ENCODE results near the gene IRF2BP1.
A peak's percentile ranks its signal among the peaks of the same experiment; 100 is the strongest.
"Not testable (repeated sequence)": the region's sequence is repeated elsewhere in the genome, so short reads cannot be mapped to it uniquely, and the experiment has no call there.

Gene IRF2BP1

GRCh38 chr19:45881082-45881908 is 4.6 kb downstream of the IRF2BP1 start:
- DNase-seq (ENCODE audit: low spot score): no peak

DNA sequence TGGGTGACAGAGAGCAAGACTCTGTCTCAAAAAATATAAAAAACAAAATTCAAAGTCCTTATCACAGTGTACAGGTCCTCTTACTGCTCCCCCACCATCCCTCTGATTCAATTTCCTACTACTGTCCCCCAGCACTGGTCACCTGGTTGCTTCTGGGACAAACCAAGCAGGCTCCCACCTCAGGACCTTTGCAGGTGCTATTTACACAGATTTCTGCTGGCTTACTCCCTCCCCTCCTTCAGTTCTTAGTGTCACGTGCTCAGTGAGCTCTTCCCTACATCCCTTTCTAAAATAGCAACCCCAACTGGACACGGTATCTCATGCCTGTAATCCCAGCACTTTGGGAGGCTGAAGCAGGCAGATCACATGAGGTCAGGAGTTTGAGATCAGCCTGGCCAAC is 6.0 kb downstream of the IRF2BP1 start:
- DNase-seq (ENCODE audit: low spot score): no peak

DNA sequence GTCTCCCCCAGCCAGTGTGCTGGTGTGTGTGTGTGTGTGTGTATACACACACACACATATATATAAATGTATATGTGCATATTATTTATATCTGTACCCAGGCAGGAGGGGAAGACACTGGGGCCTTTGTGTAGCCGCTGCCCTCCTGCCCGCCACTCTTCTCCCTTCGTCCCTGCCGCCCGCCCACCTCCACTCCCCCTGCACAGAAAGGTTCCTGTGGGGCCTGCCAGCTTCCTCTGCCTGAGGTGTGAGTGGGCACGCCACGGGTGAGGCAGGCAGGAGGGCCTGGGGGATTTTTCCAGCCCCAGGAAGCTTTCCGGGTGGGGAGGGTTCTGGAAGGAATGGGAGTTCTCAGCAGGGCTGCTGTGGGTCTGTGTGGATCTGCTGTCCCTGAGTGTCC is 6.9 kb downstream of the IRF2BP1 start:
- no peak for DNase-seq (ENCODE audit: low spot score)

- no peak for DNase-seq (ENCODE audit: low spot score)
Observed at GRCh38 chr19:45878043-45878794, 7.7 kb downstream of the IRF2BP1 start.

DNA sequence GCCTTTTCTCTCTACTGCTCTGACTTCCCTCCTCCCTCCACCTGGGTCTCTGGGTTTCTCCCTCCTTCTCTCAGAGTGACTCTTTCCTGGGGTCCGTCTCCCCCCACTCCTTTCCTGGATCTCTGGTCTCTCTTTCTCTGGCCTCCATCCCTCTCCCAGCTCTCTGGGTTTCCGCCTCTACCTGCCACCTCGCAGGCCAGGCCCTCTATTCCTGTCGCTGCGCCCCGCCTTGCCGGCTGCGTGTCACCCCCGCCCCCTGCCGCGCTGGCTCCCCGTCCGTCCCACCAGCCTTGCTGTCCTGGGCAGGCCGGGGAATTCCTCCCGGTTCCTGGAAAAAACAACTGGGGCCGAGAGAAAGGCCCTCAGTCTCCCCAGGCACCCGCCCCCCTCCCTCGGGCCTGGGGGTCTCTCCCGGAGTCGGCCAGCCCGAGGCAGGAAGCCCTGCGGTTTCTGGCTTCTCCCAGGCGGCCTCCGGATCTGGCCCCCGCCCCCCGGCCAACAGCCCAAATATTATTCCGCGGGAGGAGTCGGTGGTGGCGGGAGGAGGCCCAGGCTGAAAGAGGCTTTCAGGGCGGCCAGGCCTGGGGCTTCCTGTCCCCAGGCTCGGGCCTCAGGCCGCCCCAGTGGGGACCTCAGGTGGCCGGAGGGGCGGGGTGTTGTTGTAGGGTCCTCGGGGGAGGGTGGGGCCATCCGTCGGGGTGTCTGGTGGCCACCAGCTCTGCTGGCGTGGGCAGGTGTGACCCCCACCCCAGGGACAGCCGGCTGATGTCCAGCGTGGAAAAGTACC is 9.3 kb downstream of the IRF2BP1 start:
- DNase-seq (ENCODE audit: low spot score): no peak

- no peak for DNase-seq (ENCODE audit: low spot score)
Observed at GRCh38 chr19:45876161-45876410, 9.9 kb downstream of the IRF2BP1 start.

- no peak for DNase-seq (ENCODE audit: low spot score)
Observed at GRCh38 chr19:45874620-45874966, 11.3 kb downstream of the IRF2BP1 start.

DNA sequence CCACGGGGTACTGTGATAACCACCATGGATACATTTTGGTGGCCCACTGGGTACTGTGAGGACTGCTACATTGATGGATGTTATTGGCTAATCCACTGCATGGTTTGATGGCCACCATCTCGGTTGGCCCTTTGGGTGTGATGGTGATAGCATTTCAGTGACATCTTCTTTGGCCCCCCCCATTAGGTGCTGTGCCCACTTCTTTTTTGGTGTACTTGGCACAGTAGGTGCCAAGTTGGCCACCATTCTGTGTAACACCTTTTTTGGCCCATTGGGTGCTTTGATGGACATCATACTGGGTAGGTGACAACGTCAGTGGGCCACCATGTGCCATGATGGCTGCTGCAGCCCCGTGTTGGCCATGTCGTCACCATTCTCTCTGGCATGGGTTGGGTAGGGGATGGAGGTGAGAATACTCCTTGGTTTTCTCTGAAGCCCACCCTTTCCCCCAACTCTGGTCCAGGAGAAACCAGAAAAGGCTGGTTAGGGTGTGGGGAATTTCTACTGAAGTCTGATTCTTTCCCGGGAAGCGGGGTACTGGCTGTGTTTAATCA is 12.6 kb downstream of the IRF2BP1 start:
- no peak for DNase-seq (ENCODE audit: low spot score)

GRCh38 chr19:45872095-45872919 is 13.6 kb downstream of the IRF2BP1 start:
- no peak for DNase-seq (ENCODE audit: low spot score)

- no peak for DNase-seq (ENCODE audit: low spot score)
Observed at GRCh38 chr19:45870798-45871197, 15.1 kb downstream of the IRF2BP1 start.

- not testable (repeated sequence) for DNase-seq (ENCODE audit: low spot score)
Observed at GRCh38 chr19:45867241-45867640, 18.7 kb downstream of the IRF2BP1 start.

DNA sequence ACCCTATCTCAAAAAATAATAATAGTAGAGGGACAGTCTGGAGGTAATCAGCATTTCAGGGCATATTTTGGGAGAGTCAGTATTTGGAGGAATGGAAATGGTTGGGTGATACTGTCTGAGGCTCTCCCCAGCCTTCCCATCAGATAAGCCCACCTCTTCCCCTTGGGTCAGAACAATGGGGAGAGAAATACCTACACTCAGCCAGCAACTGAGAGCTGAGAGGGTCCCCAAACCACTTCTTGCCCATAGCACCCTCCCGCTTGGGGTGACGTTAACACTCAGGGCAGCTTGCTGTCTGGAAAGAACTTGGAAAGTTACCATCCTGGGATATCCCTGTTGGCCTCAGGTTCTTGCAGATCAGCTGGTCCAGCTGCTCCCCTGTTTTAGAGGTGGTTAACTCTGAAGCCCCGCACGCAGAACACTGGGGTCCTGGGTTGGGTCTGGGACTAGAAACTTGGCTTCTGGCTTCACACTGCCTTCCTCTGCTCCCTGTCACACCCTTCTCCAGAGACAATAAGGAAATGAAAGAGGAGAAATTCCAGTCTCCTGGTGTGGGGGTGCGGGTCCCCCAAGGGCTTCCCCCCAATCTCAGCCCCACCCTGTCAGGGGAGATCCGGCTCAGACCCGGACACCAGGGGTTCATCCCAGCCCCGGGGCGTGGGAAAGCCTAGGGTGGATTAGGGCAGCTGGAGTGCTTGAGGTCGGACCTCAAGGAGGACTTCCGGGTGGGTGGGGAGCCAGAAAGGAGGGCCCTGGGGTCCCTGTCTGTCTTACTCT is 19.4 kb downstream of the IRF2BP1 start:
- no peak for DNase-seq (ENCODE audit: low spot score)

- no peak for DNase-seq (ENCODE audit: low spot score)
Observed at GRCh38 chr19:45865269-45865948, 20.5 kb downstream of the IRF2BP1 start.

DNA sequence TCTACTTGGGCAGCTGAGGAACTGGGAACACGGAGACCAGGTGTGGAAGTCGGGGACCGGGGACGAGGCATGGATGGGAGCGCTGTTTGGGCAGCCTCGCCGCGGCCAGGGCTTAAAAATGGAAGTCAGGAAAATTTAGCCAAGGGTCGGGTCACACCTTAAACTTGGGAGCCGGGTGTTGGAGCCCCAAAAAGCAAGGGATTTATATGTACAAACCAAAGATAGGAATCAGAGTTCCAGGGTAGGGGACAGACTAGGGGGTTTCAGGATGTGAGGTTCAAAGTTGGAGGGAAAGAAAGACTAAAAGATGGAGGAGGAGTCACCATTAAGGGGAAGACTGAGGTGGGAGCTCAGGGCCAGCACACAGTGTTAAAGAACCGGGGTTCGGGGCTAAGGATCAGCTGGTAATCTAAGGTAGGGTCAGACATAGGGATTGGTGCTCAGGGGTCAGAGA is 21.3 kb downstream of the IRF2BP1 start:
- no peak for DNase-seq (ENCODE audit: low spot score)

DNA sequence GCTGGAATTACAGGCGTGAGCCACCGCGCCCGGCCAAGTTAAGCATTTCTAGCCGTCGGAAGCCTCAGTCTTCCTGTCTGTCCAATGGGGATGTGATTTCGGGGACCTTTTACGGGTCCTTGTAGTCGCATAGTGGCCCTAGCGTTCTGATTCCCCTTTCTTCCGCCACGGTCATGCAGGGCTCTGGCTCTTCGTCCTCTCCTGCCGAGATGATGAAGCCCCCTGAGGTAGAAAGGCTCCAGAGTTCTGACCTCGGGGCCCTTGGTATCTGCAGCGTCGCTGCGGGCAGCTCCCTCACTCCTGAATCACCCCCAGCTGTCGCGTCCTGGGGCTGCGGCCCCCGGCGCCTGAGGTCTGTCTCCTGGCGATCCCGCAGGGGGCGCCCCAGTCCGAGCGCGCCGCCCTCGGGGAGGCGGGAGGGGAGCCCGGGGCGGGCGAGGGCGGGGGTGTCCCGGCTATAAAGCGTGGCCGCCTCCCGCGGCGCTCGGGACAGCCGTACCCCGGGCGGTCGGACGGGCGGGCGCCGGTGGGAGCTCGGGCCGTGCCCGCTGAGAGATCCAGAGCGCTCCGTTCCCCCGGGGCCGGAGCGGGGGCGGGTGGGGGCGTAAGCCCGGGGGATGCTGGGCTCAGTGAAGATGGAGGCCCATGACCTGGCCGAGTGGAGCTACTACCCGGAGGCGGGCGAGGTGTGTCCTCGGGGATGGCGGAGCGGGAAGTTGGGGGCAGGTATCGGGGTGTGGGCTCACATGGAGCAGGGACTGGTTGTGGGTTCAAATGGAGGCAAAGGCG is 21.9 kb downstream of the IRF2BP1 start, which contains the start of gene FOXA3:
Gene FOXA3 (plus strand): TSS at position 487 of the 789 bp plus-strand sequence. CDS start 131 bp downstream, at position 618.
- DNase-seq (ENCODE audit: low spot score): no peak

DNA sequence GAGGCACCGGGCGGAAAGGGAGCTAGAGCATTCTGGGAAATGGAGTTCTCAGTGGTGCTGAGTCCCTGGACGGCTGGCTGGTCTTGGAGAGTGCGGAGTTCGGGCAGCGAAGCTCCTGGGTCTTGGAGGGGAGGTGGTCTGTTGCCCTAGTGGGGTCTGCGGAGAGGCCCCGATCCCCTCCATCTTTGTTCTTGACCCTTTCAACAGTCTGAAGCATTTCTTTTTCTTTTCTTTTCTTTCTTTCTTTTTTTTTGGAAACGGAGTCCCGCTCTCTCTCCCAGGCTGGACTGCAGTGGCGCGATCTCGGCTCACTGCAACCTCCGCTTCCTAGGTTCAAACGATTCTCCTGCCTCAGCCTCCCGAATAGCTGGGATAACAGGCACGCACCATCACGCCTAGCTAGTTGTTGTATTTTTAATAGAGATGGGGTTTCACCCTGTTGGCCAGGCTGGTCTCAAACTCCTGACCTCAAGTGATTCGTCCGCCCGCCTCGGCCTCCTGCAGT is 22.6 kb downstream of the IRF2BP1 start:
- DNase-seq (ENCODE audit: low spot score): no peak

GRCh38 chr19:45862564-45863334 is 23.2 kb downstream of the IRF2BP1 start, which contains the start of gene SYMPK:
SYMPK (minus strand) TSS chr19:45863147; CDS start chr19:45854495, 8,652 bp downstream.
- DNase-seq (ENCODE audit: low spot score): peak; percentile 99

- no peak for DNase-seq (ENCODE audit: low spot score)
Observed at GRCh38 chr19:45862271-45862563, 23.7 kb downstream of the IRF2BP1 start.
